ENCODE measurements around the gene MCTP1. TPM values are rescaled to one million over a fixed set of nuclear protein-coding genes. Genes with fewer than 3 reads are reported as not detected.
"Not testable (repeated sequence)": the region's sequence is repeated elsewhere in the genome, so short reads cannot be mapped to it uniquely, and the experiment has no call there.

Gene MCTP1
- total RNA-seq, 1 donor, result 16.7 TPM

GRCh38 chr5:94847726-94848125, 437.2 kb downstream of the MCTP1 start:
- no peak for DNase-seq (ENCODE audit: low read depth in 2 of 3, low spot score in 2 of 3)

GRCh38 chr5:94847019-94847418, 437.9 kb downstream of the MCTP1 start:
- DNase-seq (ENCODE audit: low read depth in 2 of 3, low spot score in 2 of 3), result no peak

GRCh38 chr5:94845696-94846095, 439.2 kb downstream of the MCTP1 start:
- not testable (repeated sequence) for DNase-seq (ENCODE audit: low read depth in 2 of 3, low spot score in 2 of 3)

- DNase-seq (ENCODE audit: low read depth in 2 of 3, low spot score in 2 of 3), result no peak
These were observed 443.1 kb downstream of the MCTP1 start for GRCh38 chr5:94841598-94842322.

- DNase-seq (ENCODE audit: low read depth in 2 of 3, low spot score in 2 of 3), result no peak
These were observed 451.0 kb downstream of the MCTP1 start for GRCh38 chr5:94833851-94834250.

- DNase-seq (ENCODE audit: low read depth in 2 of 3, low spot score in 2 of 3), result no peak
These were observed 452.2 kb downstream of the MCTP1 start for GRCh38 chr5:94832685-94833084.

- peak in 2 of 3 donors; percentile 0 to 2 for DNase-seq (ENCODE audit: low read depth in 2 of 3, low spot score in 2 of 3)
These were observed 454.4 kb downstream of the MCTP1 start for GRCh38 chr5:94830520-94830919.

GRCh38 chr5:94828222-94828621, 456.7 kb downstream of the MCTP1 start:
- not testable (repeated sequence) for DNase-seq (ENCODE audit: low read depth in 2 of 3, low spot score in 2 of 3)

- no peak for DNase-seq (ENCODE audit: low read depth in 2 of 3, low spot score in 2 of 3)
These were observed 464.4 kb downstream of the MCTP1 start for GRCh38 chr5:94820488-94820887.

- no peak for DNase-seq (ENCODE audit: low read depth in 2 of 3, low spot score in 2 of 3)
These were observed 466.0 kb downstream of the MCTP1 start for GRCh38 chr5:94818904-94819303.

GRCh38 chr5:94815313-94816039, 469.4 kb downstream of the MCTP1 start:
- no peak for DNase-seq (ENCODE audit: low read depth in 2 of 3, low spot score in 2 of 3)

GRCh38 chr5:94812232-94812631, 472.7 kb downstream of the MCTP1 start:
- DNase-seq (ENCODE audit: low read depth in 2 of 3, low spot score in 2 of 3), result no peak

- no peak for DNase-seq (ENCODE audit: low read depth in 2 of 3, low spot score in 2 of 3)
These were observed 473.6 kb downstream of the MCTP1 start for GRCh38 chr5:94811331-94811730.

- no peak for DNase-seq (ENCODE audit: low read depth in 2 of 3, low spot score in 2 of 3)
These were observed 474.0 kb downstream of the MCTP1 start for GRCh38 chr5:94810877-94811276.

GRCh38 chr5:94810281-94810680, 474.6 kb downstream of the MCTP1 start:
- no peak for DNase-seq (ENCODE audit: low read depth in 2 of 3, low spot score in 2 of 3)

GRCh38 chr5:94808497-94808896, 476.4 kb downstream of the MCTP1 start:
- DNase-seq (ENCODE audit: low read depth in 2 of 3, low spot score in 2 of 3), result no peak

- DNase-seq (ENCODE audit: low read depth in 2 of 3, low spot score in 2 of 3), result no peak
These were observed 476.9 kb downstream of the MCTP1 start for GRCh38 chr5:94807985-94808384.

- DNase-seq (ENCODE audit: low read depth in 2 of 3, low spot score in 2 of 3), result peak in 1 of 3 donors; percentile 21
These were observed 482.4 kb downstream of the MCTP1 start for GRCh38 chr5:94802450-94802849.

- no peak for DNase-seq (ENCODE audit: low read depth in 2 of 3, low spot score in 2 of 3)
These were observed 488.3 kb downstream of the MCTP1 start for GRCh38 chr5:94796586-94796985.

GRCh38 chr5:94793816-94794198, 491.1 kb downstream of the MCTP1 start:
- DNase-seq (ENCODE audit: low read depth in 2 of 3, low spot score in 2 of 3), result peak in 2 of 3 donors; percentile 9 to 45

- peak; percentile 10 to 75 (median 43) for DNase-seq (ENCODE audit: low read depth in 2 of 3, low spot score in 2 of 3)
These were observed 491.6 kb downstream of the MCTP1 start for GRCh38 chr5:94793113-94793815.

GRCh38 chr5:94791829-94792228, 493.1 kb downstream of the MCTP1 start:
- DNase-seq (ENCODE audit: low read depth in 2 of 3, low spot score in 2 of 3), result no peak

All from hematopoietic multipotent progenitor cell (in vitro differentiated cells).